Transverse colon (tissue), 4 donors: ENCODE measurements around the gene KATNIP.

Experiments used
- POLR2AphosphoS5 ChIP-seq, 3 donors: sonication (generic); formaldehyde crosslinking; IDR thresholded peaks; one replicate each; pipeline ENCODE4 v1.6.1; 2016; ENCODE audit warnings: antibody characterized with exemption in 3 of 3
- TF ChIP-seq, protein P1 (sequence below), 5 experiments: fragments of 200-600 bp in 3 of 5; fragments of 450-650 bp in 2 of 5; sonication (generic) in 3 of 5; IDR thresholded peaks; 1 replicate in 2 of 5; 2 replicates in 3 of 5; pipeline ENCODE4 v1.5.1; 2016 to 2017; ENCODE audit warnings: antibody characterized with exemption in 5 of 5, inconsistent platforms in 3 of 5, mild to moderate bottlenecking in 2 of 5, moderate library complexity in 1 of 5

DNA sequence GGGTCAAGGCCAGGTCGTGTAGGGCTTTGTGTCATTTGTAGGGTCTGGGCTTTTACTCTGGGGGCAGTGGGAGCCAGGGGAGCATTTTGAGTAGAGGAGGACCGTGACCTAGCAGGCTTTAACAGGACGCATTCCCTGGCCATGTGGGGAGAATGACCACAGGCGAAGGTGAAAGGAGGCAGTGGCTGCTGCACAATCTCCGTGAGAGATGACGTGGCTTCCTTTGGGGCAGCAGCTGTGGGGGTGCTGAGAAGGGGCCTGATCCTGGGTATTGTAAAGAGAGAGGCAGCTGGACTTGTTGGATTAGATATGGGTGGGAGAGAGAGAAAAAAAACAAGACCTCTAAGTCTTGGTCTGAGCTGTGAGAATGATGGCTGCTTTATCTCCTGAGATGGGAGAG lies 46.0 kb downstream of the KATNIP start:
- no peak for TF ChIP-seq POLR2AphosphoS5 (IDR thresholded peaks at IDR 0.05)
- TF ChIP-seq, protein P1, sequence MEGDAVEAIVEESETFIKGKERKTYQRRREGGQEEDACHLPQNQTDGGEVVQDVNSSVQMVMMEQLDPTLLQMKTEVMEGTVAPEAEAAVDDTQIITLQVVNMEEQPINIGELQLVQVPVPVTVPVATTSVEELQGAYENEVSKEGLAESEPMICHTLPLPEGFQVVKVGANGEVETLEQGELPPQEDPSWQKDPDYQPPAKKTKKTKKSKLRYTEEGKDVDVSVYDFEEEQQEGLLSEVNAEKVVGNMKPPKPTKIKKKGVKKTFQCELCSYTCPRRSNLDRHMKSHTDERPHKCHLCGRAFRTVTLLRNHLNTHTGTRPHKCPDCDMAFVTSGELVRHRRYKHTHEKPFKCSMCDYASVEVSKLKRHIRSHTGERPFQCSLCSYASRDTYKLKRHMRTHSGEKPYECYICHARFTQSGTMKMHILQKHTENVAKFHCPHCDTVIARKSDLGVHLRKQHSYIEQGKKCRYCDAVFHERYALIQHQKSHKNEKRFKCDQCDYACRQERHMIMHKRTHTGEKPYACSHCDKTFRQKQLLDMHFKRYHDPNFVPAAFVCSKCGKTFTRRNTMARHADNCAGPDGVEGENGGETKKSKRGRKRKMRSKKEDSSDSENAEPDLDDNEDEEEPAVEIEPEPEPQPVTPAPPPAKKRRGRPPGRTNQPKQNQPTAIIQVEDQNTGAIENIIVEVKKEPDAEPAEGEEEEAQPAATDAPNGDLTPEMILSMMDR (IDR thresholded peaks at IDR 0.05) = no peak
